A673 (cell line): ENCODE measurements around the gene CDH4. TPM values are rescaled to one million over a fixed set of nuclear protein-coding genes. Genes with fewer than 3 reads are reported as not detected.

Experiments used
- BruUV-seq: library from RNA; stranded (reverse); fragments of 400-500 nt; replicated peaks from 2 replicates; lab custom pipeline; 2021; lab: Mats Ljungman, UMichigan
- CTCF ChIA-PET: fragments of 300-600 bp; sonication (Branson Sonifier 250); formaldehyde crosslinking; loops from one replicate; lab custom pipeline; 2022; ENCODE audit warnings: antibody characterized with exemption; lab: Charles Lee
- POLR2A ChIA-PET: fragments of 300-600 bp; sonication (Branson Sonifier 250); formaldehyde crosslinking; loops from one replicate; lab custom pipeline; 2022; ENCODE audit warnings: antibody characterized with exemption; ENCODE audit not compliant: low non-redundant PET; lab: Charles Lee
- DNase-seq: peaks from one replicate; pipeline ENCODE4 v3.0.0-alpha.2; 2015; ENCODE audit warnings: low spot score
- H3K27ac ChIP-seq: fragments of 200-600 bp; sonication (generic); 2 replicates; pipeline ENCODE4 v1.5.1; 2016; ENCODE audit warnings: mixed run types, low read depth, mild to moderate bottlenecking, mixed read lengths, antibody characterized with exemption, low read length; ENCODE audit not compliant: poor library complexity, severe bottlenecking
- H3K27me3 ChIP-seq: fragments of 200-600 bp; sonication (generic); replicated peaks from 2 replicates; pipeline ENCODE4 v1.6.1; 2017; ENCODE audit warnings: mixed run types, low read depth, mild to moderate bottlenecking, mixed read lengths, antibody characterized with exemption, low read length; ENCODE audit not compliant: insufficient read depth, poor library complexity
- H3K36me3 ChIP-seq: fragments of 200-600 bp; sonication (generic); 2 replicates; pipeline ENCODE4 v1.6.1; 2016; ENCODE audit warnings: mixed run types, mild to moderate bottlenecking, mixed read lengths, antibody characterized with exemption, low read length; ENCODE audit not compliant: insufficient read depth, poor library complexity, severe bottlenecking
- H3K4me1 ChIP-seq: fragments of 200-600 bp; sonication (generic); 2 replicates; pipeline ENCODE4 v1.6.1; 2017; ENCODE audit warnings: mixed run types, mild to moderate bottlenecking, mixed read lengths, antibody characterized with exemption, low read length; ENCODE audit not compliant: insufficient read depth, poor library complexity, severe bottlenecking
- H3K4me3 ChIP-seq: fragments of 200-600 bp; sonication (generic); 2 replicates; pipeline ENCODE4 v1.5.1; 2016; ENCODE audit warnings: low read depth, mixed run types, mild to moderate bottlenecking, mixed read lengths, low read length; ENCODE audit not compliant: poor library complexity, severe bottlenecking
- H3K9me3 ChIP-seq: fragments of 200-600 bp; sonication (generic); 2 replicates; pipeline ENCODE4 v1.6.1; 2016; ENCODE audit warnings: mixed run types, low read depth, mild to moderate bottlenecking, mixed read lengths, antibody characterized with exemption, low read length; ENCODE audit not compliant: poor library complexity, severe bottlenecking
- CTCF ChIP-seq: fragments of 300-800, 200-600 bp; sonication (generic); conservative IDR thresholded peaks from 2 replicates; pipeline ENCODE4 v1.5.1; 2017; ENCODE audit warnings: low read depth, mild to moderate bottlenecking, antibody characterized with exemption, low read length, moderate library complexity, mixed read lengths
- EZH2 ChIP-seq: fragments of 200-600 bp; sonication (generic); IDR thresholded peaks from 2 replicates; pipeline ENCODE4 v1.6.1; 2017; ENCODE audit warnings: borderline replicate concordance, low read depth, mild to moderate bottlenecking, mixed read lengths, antibody characterized with exemption, low read length; ENCODE audit not compliant: poor library complexity, severe bottlenecking
- intact Hi-C: fragments of 100-400 bp; cut with micrococcal nuclease; formaldehyde crosslinking; loops from one replicate; pipeline ENCODE4 v1.10.0; 2022; ENCODE audit not compliant: unreplicated experiment
- total RNA-seq: library from RNA; stranded (reverse); gene quantifications from 2 replicates; pipeline ENCODE4 v1.2.3, GENCODE V29; 2021

CDH4 gene
- total RNA-seq, 1 experiment from 2014 or later, result 8.3 TPM

GRCh38 chr20:61533231-61533631 is 281.2 kb downstream of the CDH4 start:
- Histone ChIP-seq H3K4me3 (no peak overlapping the region), H3K27me3 (peaks cover 20% of the 10 kb centered on the region), H3K9me3 (no peaks in the 10 kb centered on the region), H3K36me3 (no peaks in the 10 kb centered on the region), H3K4me1 (no peaks in the 10 kb centered on the region), H3K27ac (no peak overlapping the region)
- TF ChIP-seq EZH2, result no peak
- no peak for TF ChIP-seq CTCF
- ChIA-PET POLR2A (no interaction called here), CTCF (no interaction called here)
- BruUV-seq, result no TSS peak
- no peak for DNase-seq
- intact Hi-C loops, result no loop called here

DNA sequence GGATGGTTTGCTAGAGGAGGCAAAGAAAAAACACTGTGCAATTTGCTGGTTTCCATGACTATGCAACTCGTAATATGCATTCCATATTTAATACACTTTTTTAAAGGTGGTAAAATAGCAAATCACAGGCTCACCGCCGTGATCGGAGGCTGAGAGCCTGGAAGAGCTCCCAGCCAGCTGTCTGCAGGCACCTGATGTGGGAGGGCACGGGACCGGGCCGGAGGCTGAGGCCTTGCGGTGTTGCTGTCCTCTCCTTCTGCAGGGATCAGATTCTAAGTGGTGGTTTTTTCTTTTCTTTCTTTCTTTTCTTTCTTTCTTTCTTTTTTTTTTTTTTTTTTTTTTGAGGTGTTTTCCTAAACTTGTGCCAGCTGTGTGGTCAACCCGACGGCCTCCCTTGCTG is 282.3 kb downstream of the CDH4 start:
- no peak for DNase-seq
- ChIA-PET POLR2A (no interaction called here), CTCF (no interaction called here)
- intact Hi-C loops, result no loop called here
- Histone ChIP-seq H3K4me3 (no peak overlapping the region), H3K27me3 (peaks cover 20% of the 10 kb centered on the region), H3K36me3 (no peaks in the 10 kb centered on the region), H3K9me3 (no peaks in the 10 kb centered on the region), H3K27ac (no peak overlapping the region), H3K4me1 (no peaks in the 10 kb centered on the region)
- TF ChIP-seq CTCF (no peak), EZH2 (no peak)
- BruUV-seq, result no TSS peak

GRCh38 chr20:61535091-61535490 is 283.0 kb downstream of the CDH4 start:
- no peak for TF ChIP-seq EZH2
- no peak for TF ChIP-seq CTCF
- peaks cover 20% of the 10 kb centered on the region for H3K27me3 ChIP-seq
- DNase-seq, result no peak
- H3K9me3 ChIP-seq, result no peaks in the 10 kb centered on the region
- no peaks in the 10 kb centered on the region for H3K4me1 ChIP-seq
- no peaks in the 10 kb centered on the region for H3K36me3 ChIP-seq
- ChIA-PET CTCF (no interaction called here), POLR2A (no interaction called here)
- intact Hi-C loops, result no loop called here
- no peak overlapping the region for H3K4me3 ChIP-seq
- BruUV-seq, result no TSS peak
- no peak overlapping the region for H3K27ac ChIP-seq
